ENCODE measurements around the gene GGTA1. TPM values are rescaled to one million over a fixed set of nuclear protein-coding genes. Genes with fewer than 3 reads are reported as not detected.

Gene GGTA1
- total and polyA plus RNA-seq, 2 experiments from 2014 or later: 0.16 TPM; not detected in 1

GRCh38 chr9:121548666-121549065 lies 49.0 kb upstream of the GGTA1 start (continued):
- no peak for TF ChIP-seq ZNF462 (CRISPR knock-in tag; IDR thresholded peaks at IDR 0.05)

DNA sequence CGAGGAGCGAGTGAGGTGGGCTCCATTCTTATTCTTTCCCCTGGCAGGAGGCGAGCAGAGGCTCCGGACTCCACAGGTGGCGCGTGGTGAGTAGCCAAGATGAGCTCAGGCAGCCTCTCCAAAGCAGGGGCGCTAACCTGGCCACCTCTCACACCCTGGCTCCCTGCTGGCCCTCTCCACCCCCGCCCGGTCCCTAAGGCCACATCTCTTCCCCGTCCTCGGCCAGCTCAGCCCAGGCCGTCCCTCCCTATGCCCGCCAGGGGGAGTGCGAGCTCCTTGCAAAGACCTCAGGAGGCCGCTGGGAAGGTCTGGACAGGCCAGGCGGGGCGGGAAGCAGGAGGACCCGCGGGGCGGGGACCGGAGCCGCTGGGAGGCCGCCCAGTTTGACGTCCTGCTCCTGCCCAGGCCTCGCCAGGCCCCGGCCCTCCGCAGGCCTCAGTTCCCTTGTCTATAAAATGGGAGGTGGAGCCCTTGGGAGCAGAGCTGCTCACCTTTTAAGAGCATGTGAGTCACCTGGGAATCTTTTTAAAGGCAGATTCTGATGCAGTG lies 46.3 kb upstream of the GGTA1 start:
- Histone ChIP-seq H3K27ac (ENCODE audit: low read depth) (no peak overlapping the region), H2AFZ (peak overlapping the region; percentile 99), H3K36me3 (ENCODE audit: insufficient read depth) (no peaks in the 10 kb centered on the region), H3K4me1 (ENCODE audit: insufficient read depth) (peaks cover 8% of the 10 kb centered on the region; the same call in 1 of the 2 replicates), H4K20me1 (replicated peaks; ENCODE audit: insufficient read depth) (no peaks in the 10 kb centered on the region), H3F3A (replicated peaks; ENCODE audit: low read depth) (no peaks in the 10 kb centered on the region), H3K9me2 (ENCODE audit: insufficient read depth) (no peaks in the 10 kb centered on the region), H3K4me3 (peak overlapping the region; percentile 37; the same call in 1 of the 2 replicates), H3K4me2 (peak overlapping the region; percentile 77), H3K79me2 (replicated peaks; ENCODE audit: insufficient read depth) (no peaks in the 10 kb centered on the region), H3K27me3 (ENCODE audit: insufficient read depth) (peaks cover 7% of the 10 kb centered on the region; the same call in 1 of the 2 replicates)
- H3K27me3 Mint-ChIP-seq (ENCODE audit: insufficient read depth, low read depth, poor library complexity): peaks cover 29% of the 10 kb centered on the region
- TF ChIP-seq CREB1 (CRISPR knock-in tag; IDR thresholded peaks at IDR 0.05; ENCODE audit: low read depth): peak; percentile 28; the same call in 1 of the 2 replicates
- TF ChIP-seq CTCF (conservative IDR thresholded peaks at IDR 0.05; ENCODE audit: low read depth in 2 of 2): peak; percentile 81 to 99
- TF ChIP-seq ZNF331 (CRISPR knock-in tag; IDR thresholded peaks at IDR 0.05; ENCODE audit: low read depth): no peak
- no peak for TF ChIP-seq JUNB (IDR thresholded peaks at IDR 0.05; ENCODE audit: unreplicated experiment)
- TF ChIP-seq NANOG (IDR thresholded peaks at IDR 0.05; ENCODE audit: borderline replicate concordance): no peak
- H3K27ac Mint-ChIP-seq: no peak overlapping the region
- no peaks in the 10 kb centered on the region for H3K9me3 Mint-ChIP-seq
- no peaks in the 10 kb centered on the region for H3K36me3 Mint-ChIP-seq (ENCODE audit: low read depth)
- peak; percentile 99 for DNase-seq (ENCODE audit: low spot score)
- peak; percentile 95 for ATAC-seq
- no peak overlapping the region for H3K4me3 Mint-ChIP-seq
- H3K4me1 Mint-ChIP-seq: peaks cover 3% of the 10 kb centered on the region; the same call in 1 of the 3 replicates

Data from GM23338 (cell line).